NCI-H2196 treated with DMSO at 0.1 percent for 48 hours (cell line): ENCODE results near the gene ABCB4.
"Not testable (repeated sequence)": the region's sequence is repeated elsewhere in the genome, so short reads cannot be mapped to it uniquely, and the experiment has no call there.

Source experiments
- DNase-seq: peaks from one replicate; lab custom pipeline; 2025; ENCODE audit not compliant: unreplicated experiment; lab: John Stamatoyannopoulos, UW

Gene ABCB4

GRCh38 chr7:87476179-87476557 is 688 bp upstream of the ABCB4 start:
- no peak for DNase-seq

DNA sequence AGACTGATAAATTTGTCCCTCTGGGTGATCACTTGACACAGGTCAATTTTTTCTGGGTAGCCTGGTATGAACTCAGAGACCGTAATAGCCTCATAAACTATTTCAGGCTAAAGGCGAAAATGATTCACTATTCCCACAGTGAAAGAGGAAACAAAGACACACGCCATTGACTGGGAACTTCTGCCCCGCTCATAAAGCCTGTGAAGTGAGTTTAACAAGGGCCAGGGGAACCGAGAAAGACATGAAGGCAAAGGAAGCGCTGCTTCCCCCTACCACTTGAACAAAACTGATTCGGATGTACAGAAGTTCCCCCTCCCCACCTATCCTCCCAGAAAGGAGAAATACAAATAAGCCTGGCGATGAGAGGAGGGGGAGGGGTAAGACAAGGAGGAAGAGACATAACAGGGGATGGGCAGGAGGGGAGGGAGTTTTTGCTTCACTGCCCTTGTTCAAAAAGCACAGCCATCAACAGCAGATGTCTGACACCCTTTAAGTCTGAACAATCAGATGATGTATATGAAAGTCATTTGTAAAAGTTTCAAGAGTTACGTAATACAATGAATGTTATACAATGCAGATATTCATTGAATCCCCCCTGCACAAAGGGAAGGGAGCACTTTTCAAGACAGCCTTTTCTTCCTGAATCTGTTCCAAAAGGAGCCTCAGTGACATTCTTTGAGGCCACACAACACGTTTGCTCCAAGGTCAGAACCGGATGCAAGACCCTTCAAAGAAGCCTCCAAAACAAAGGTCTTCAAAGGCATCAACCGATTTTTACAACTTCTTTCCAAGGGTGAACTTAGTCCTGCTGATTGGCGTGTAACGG is 734 bp downstream of the ABCB4 start:
- DNase-seq, result no peak

GRCh38 chr7:87473986-87474385 is 1.5 kb downstream of the ABCB4 start:
- no peak for DNase-seq

DNA sequence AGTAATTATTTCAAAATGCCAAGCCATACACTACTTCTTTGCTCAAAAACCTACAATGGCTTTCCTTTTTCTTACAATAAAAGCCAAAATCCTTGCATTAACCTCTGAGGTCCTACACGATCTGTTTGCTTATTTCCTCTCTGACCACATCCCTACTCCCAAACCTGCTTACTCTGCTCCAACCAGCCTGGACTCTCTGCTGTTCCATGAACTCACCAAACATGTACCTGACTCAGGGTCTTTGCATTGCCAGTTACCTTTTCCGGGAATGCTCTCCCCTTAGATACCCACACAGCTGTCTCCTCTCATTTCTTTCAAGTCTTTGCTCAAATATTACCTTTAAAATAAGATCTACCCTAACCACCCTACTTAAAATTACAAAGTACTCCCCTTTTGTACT is 2.3 kb downstream of the ABCB4 start:
- DNase-seq, result no peak

DNA sequence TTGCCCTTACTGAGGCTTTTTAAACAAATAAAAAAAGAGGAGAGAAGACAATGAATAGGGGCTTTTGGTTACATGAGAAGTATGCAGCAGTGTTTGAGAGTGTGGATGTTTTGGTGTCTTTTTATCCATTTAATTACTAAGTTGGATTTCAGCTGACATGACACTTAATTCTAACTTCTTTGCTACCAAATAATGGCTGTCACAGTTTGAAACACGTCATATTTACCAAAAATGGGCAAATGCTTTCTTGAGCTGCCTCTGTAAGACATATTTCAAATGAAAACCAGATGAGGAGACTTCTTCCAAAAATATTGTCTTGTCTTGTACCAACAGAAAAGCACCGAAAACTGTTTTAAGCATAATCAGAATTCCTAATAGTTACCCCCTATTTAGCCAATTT is 4.0 kb downstream of the ABCB4 start:
- DNase-seq, result no peak

DNA sequence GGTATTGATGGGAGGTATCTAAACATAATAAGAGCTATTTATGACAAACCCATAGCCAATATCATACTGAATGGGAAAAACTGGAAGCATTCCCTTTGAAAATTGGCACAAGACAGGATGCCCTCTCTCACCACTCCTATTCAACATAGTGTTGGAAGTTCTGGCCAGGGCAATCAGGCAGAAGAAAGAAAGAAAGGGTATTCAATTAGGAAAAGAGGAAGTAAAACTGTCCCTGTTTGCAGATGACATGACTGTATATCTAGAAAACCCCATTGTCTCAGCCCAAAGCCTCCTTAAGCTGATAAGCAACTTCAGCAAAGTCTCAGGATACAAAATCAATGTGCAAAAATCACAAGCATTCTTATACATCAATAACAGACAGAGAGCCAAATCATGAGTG is 6.3 kb downstream of the ABCB4 start:
- DNase-seq, result not testable (repeated sequence)

DNA sequence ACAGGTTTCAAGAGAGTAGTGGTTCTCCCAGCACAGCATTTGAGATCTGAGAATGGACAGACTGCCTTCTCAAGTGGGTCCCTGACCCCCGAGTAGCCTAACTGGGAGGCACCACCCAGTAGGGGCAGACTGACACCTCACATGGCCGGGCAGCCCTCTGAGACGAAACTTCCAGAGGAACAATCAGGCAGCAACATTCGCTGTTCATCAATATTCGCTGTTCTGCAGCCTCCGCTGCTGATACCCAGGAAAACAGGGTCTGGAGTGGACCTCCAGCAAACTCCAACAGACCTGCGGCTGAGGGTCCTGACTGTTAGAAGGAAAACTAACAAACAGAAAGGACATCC is 10.0 kb downstream of the ABCB4 start:
- not testable (repeated sequence) for DNase-seq

- not testable (repeated sequence) for DNase-seq
These were observed 10.5 kb downstream of the ABCB4 start for GRCh38 chr7:87464830-87465533.

DNA sequence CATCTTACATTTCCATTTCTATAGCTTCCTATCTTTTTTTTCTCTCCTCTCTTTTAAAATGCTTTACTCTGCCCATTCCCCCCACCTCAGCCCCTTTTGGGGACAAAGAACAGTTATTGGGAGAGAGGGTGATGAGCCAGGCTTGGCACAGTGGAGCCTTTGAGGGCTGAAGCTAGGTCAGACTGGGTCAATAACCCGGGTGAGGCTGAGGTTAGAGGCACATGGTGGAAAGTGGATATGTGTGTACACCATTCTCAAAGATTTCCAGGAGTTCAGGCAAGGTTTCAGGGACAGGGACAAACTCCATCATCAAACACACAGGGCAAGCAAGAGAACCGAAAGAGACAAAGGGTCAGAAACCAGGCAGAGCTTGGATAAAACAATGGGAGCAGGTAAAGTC is 11.5 kb downstream of the ABCB4 start:
- no peak for DNase-seq

DNA sequence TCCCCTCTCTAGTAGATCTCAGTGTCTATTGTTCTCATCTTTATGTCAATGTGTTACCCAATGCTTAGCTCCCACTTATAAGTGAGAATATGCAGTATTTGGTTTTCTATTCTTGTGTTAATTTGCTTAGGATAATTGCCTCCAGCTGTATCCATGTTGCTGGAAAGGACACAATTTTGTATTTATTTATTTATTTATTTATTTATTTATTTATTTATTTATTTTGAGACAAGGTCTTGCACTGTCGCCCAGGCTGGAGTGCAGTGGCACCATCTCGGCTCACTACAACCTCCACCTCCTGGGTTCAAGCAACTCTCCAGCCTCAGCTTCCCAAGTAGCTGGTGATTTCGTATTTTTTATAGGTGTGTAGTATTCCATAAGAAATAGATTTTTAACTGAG is 15.0 kb downstream of the ABCB4 start:
- DNase-seq, result not testable (repeated sequence)

GRCh38 chr7:87459941-87460340 is 15.5 kb downstream of the ABCB4 start:
- no peak for DNase-seq

DNA sequence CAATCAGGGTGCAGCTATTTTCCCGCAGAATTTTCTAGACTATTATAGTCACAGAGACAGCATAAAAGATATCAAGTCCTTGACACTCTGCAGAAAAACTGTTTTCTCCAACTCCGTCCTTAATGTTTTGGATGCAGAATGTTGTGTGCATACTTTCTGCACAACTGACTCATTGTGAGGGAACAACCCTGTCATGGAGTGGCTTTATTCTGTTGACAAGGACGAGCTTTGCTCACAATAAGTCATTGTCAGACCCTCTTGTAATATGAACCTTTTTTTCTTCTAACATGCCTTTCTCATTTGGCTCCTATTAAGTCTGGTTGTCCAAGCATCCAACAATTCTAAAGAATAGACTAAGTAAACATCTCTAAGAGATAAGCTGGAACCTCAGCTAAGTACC is 17.3 kb downstream of the ABCB4 start:
- no peak for DNase-seq

DNA sequence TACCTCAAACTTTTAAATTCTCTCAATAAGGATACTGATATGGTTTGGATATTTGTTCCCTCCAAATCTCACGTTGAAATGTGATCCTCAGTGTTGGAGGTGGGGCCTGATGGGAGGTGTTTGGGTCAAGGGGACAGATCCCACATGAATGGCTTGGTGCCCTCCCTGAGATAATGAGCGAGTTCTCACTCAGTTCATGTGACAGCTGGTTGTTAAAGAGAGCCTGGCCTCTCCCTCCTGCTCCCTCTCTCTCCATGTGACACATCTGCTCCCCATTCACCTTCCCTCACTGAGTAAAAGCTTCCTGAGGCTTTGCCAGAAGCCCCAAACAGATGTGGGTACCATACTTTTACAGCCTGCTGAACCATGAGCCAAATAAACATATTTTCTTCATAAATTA is 19.2 kb downstream of the ABCB4 start:
- DNase-seq, result no peak

- no peak for DNase-seq
These were observed 23.2 kb downstream of the ABCB4 start for GRCh38 chr7:87452279-87452678.

- no peak for DNase-seq
These were observed 24.3 kb downstream of the ABCB4 start for GRCh38 chr7:87451187-87451586.

DNA sequence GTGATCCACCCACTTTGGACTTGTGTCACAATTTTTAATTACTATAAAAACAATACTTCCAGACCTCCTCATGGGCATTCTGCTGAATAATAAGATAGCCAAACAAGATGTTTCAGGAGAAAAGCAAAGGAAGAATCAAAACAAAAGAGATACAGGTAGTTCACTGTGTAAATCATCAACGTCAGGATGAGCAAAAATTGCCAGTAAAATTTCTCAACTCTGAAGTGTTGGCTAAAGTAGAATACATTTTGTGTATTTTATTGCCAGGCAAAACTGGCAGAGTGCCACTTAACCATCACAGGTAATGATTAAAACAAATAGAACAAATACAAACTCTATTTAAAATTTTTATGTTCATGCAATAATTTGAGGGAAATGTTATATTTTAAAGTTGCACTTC is 24.8 kb downstream of the ABCB4 start:
- DNase-seq, result no peak

DNA sequence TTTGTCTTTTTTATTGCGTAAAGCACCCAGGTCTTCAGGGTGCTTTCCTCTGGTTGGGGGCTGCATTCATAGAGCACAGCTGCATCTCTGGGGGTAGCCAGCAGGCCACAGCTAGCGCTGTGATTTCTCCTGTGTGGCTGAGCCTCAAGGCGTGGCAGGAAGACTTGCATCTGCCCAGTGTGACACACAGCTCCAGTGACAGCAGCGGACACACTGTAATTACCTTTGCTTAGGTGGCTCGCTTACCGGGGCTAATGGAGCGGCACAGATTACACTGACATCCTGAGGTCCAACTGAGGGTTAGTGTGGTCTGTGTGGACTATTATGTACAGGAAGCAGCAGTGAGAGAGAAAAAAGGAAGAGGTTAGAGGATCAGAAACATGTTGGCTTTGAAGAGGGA is 27.1 kb downstream of the ABCB4 start:
- DNase-seq, result no peak

GRCh38 chr7:87447116-87447635 is 28.3 kb downstream of the ABCB4 start:
- no peak for DNase-seq

DNA sequence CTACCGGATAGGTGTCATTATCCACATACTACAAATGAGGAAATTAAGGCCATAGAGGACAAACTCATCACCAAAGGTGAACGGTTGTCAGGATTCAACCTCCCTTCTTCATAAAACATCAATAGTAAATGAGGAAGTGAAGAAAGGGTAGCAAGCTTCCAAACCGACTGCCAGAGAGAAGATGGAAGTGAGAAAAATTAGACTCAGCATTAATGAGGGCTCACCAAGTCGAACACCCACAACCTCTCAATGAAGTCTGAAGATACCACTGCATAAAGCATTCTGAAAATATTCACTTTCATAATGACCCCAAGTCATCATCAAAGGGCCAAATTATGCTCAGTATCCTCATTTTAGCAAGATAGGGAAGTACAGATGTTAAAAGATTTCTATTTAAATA is 29.6 kb downstream of the ABCB4 start:
- DNase-seq, result no peak

DNA sequence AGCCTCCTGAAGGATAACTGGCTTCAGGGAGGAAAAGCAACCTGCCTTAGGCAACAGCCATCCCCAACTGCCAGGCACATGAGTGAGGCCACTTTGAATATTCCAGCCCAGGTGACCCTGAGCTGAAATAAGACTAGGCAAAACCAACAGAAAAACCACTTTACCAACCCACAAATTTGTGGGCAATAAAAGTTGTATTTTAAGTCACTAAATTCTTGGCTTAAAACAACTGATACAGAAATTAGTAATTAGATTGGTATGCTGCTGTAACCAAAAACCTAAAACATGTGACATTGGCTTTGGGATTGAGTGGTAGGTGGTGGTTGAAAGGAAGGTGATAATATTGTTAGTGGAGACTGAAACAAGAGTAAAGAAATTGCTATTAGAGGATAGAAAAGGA is 39.9 kb downstream of the ABCB4 start:
- no peak for DNase-seq

DNA sequence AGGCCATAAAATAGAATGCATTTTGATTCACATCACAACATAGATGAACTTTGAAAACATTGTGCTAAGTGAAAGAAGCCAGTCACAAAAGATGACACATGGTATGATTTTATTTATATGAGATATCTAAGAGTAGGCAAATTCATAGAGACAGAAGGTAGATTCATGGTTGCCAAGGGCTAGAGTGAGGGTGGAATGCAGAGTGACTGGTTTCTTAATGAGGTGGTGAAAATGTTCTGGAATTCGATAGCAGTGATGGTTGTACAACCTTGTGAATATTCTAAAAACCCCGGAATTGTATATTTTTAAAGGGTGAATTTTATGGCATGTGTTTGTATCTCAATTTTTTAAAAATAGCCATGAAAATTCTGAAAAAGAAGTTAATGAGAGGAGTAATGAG is 42.9 kb downstream of the ABCB4 start:
- no peak for DNase-seq

DNA sequence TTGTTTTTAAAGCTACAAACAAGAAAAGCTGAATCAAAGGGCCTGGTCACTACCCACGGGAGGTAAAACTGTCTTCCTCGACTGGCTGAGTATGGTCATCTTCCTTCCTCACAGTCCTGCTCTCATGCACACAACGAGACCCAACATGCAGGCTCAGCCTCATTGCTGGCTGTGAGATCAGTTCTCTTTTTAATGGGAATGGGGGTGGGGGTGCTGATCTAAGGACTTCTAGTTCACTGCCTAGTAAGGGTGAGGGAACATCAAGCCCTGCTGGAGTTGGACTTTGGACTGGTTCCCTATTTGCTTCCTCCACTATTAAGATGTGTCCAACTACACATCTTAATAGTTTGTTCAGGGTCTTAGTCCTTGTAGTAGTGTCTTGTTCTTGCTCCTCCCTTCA is 48.2 kb downstream of the ABCB4 start:
- DNase-seq, result no peak

DNA sequence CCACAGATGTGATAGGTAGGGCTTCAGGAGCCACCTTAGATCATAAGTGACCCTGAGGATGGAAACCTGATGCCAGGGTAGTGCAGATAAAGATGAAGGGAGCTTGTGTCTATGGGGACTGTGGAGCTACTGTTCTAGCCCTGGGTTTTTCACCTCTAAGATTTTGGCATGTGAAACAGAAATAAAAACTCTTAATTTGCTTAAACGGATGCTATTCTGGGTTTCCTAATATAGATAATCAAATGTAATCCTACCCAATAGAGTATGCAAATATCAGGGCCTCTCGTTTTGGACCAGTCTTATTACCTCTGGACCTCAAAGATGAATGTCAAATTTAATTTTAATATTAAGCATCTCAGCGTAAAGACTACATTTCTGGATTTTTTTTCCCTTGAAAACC is 49.3 kb downstream of the ABCB4 start:
- DNase-seq, result no peak
